ENCODE measurements around the gene XPC. TPM values are rescaled to one million over a fixed set of nuclear protein-coding genes. Genes with fewer than 3 reads are reported as not detected.

The XPC gene
- total and polyA plus RNA-seq, 2 of the 8 experiments (the other 6 are each of a cell fraction or from before 2014, with no cell fraction given), result 8.8 to 27.3 TPM

DNA sequence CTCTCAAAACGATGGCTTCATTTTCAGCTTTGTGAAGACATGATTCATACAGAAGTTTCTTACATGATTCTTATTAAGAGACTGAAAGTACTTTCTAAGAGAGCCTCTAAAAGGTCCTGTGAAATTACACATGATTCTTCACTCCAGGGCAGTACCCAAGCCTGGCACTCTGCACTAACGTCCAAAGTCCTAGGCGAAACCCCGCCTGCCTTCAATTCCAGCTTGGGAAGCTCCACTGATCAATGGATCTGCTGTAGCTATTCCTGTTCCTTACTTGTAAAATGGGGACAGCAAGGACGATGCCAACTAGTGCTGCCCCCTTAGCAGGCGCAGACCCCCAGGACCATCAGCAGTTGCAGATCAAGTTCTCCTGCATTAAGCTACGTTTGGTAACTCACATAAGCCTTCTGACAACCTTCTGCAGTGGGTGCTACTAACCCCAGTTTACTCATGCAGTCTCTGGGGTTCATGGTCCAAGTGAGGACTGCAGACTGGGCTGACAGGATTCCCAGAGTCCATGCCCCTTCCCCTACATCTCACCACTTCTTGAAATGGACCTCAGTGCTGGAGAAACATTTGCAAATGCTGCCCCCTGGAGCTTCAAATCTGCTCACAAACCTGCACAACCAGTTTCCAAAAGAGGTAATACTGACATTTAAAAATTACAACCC lies 64.3 kb downstream of the XPC start:
- Histone ChIP-seq H3K4me2 (ENCODE audit: insufficient read depth in 1 of 2, low read depth in 2 of 2, low read length in 2 of 2) (no peak overlapping the region), H3K9me3 (ENCODE audit: insufficient read depth in 2 of 2, low read depth in 1 of 2, low read length in 1 of 2) (no peaks in the 10 kb centered on the region), H2BK20ac (ENCODE audit: low read length) (no peak overlapping the region), H3K18ac (ENCODE audit: extremely low read depth, low read length) (no peak overlapping the region), H2AK5ac (ENCODE audit: low read depth, low read length) (no peak overlapping the region), H3K4ac (replicated peaks; ENCODE audit: insufficient read length, low read depth, low read length) (no peak overlapping the region), H3K14ac (ENCODE audit: insufficient read length) (no peak overlapping the region), H2BK120ac (replicated peaks; ENCODE audit: low read depth, low read length) (no peak overlapping the region), H2BK12ac (ENCODE audit: low read depth, low read length) (no peak overlapping the region), H2BK15ac (ENCODE audit: low read length) (no peak overlapping the region), H2BK5ac (ENCODE audit: low read depth, low read length) (no peak overlapping the region), H3K4me3 (ENCODE audit: extremely low read depth in 1 of 4, insufficient read depth in 2 of 4, low read depth in 3 of 4, low read length in 4 of 4) (no peak overlapping the region), H2AFZ (ENCODE audit: low read length) (no peak overlapping the region), H4K91ac (replicated peaks; ENCODE audit: insufficient read length, low read length) (no peak overlapping the region), H3K79me1 (ENCODE audit: low read depth, low read length) (peaks cover 3% of the 10 kb centered on the region; the same call in 1 of the 2 replicates), H3K36me3 (ENCODE audit: control insufficient read depth in 2 of 4, insufficient read depth in 4 of 4, low read length in 3 of 4) (peaks cover 3 to 30% (median 20%) of the 10 kb centered on the region in 4 experiments; a peak in 6 of 8 replicates), H4K5ac (ENCODE audit: insufficient read length, low read depth, low read length) (no peak overlapping the region), H3K56ac (replicated peaks; ENCODE audit: insufficient read length, low read depth, low read length) (no peak overlapping the region), H3K79me2 (ENCODE audit: control insufficient read depth in 1 of 2, insufficient read depth in 2 of 2, low read length in 2 of 2) (peaks cover 0 to 5% of the 10 kb centered on the region in 2 experiments; a peak in 1 of 4 replicates), H4K8ac (ENCODE audit: extremely low read depth, insufficient read depth, low read length) (no peak overlapping the region), H3K27ac (ENCODE audit: low read depth, low read length) (no peak overlapping the region), H3K27me3 (replicated peaks in 1 of 4; ENCODE audit: control insufficient read depth in 3 of 4, extremely low read depth in 1 of 4, insufficient read depth in 3 of 4, low read length in 3 of 4) (no peaks in the 10 kb centered on the region), H3K9ac (replicated peaks in 1 of 4; ENCODE audit: extremely low read depth in 1 of 4, low read depth in 3 of 4, low read length in 3 of 4) (no peak overlapping the region), H3K23ac (ENCODE audit: insufficient read length) (no peak overlapping the region), H3K23me2 (ENCODE audit: low read depth, low read length) (no peaks in the 10 kb centered on the region), H4K20me1 (replicated peaks in 1 of 2; ENCODE audit: control insufficient read depth in 1 of 2, insufficient read depth in 2 of 2, low read length in 2 of 2) (peaks cover 0 to 2% of the 10 kb centered on the region in 2 experiments), H3K4me1 (replicated peaks in 1 of 4; ENCODE audit: control insufficient read depth in 3 of 4, insufficient read depth in 4 of 4, low read length in 3 of 4) (no peaks in the 10 kb centered on the region)
- ChIA-PET POLR2A (ENCODE audit: partially characterized antibody) (interaction anchor here (1.0 to 3.1 kb wide), 2 partner anchors 10 to 218 kb away, joined by 4 to 14 read pairs; partner anchors contain the start of genes CHCHD4 and TMEM43), CTCF (ENCODE audit: partially characterized antibody) (interaction anchor here (0.6 to 10.2 kb wide), 20 partner anchors 8 to 228 kb away, joined by 3 to 123 read pairs (median 6); partner anchors contain the start of genes CHCHD4 and TMEM43)
- TF ChIP-seq, protein P1, sequence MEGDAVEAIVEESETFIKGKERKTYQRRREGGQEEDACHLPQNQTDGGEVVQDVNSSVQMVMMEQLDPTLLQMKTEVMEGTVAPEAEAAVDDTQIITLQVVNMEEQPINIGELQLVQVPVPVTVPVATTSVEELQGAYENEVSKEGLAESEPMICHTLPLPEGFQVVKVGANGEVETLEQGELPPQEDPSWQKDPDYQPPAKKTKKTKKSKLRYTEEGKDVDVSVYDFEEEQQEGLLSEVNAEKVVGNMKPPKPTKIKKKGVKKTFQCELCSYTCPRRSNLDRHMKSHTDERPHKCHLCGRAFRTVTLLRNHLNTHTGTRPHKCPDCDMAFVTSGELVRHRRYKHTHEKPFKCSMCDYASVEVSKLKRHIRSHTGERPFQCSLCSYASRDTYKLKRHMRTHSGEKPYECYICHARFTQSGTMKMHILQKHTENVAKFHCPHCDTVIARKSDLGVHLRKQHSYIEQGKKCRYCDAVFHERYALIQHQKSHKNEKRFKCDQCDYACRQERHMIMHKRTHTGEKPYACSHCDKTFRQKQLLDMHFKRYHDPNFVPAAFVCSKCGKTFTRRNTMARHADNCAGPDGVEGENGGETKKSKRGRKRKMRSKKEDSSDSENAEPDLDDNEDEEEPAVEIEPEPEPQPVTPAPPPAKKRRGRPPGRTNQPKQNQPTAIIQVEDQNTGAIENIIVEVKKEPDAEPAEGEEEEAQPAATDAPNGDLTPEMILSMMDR (IDR thresholded peaks at IDR 0.05; ENCODE audit: control extremely low read depth in 1 of 3, insufficient read depth in 1 of 3, low read depth in 1 of 3, low read length in 3 of 3), result peak in 2 of 3 experiments; percentile 31 to 45; a peak in 3 of 4 replicates
- TF ChIP-seq SIX5 (IDR thresholded peaks at IDR 0.05; ENCODE audit: low read depth, low read length) (no peak), CHD1 (IDR thresholded peaks at IDR 0.05; ENCODE audit: low read depth, low read length) (no peak), POU5F1 (IDR thresholded peaks at IDR 0.05; ENCODE audit: low read depth, low read length) (no peak), RAD21 (IDR thresholded peaks at IDR 0.05 in 1 of 2, conservative IDR thresholded peaks at IDR 0.05 in 1 of 2; ENCODE audit: low read depth in 2 of 2, low read length in 2 of 2) (peak; percentile 58 to 75)
- no peak for FAIRE-seq
- 85% methylated on average over 7 of the region's 7 CpGs; no CpG with 5 or more reads in 1 of the 2 experiments for WGBS, 2 experiments (ENCODE audit: extremely low coverage in 1 of 2, insufficient coverage in 1 of 2, insufficient read length in 1 of 2, insufficient replicate concordance in 2 of 2, low coverage in 1 of 2, low lambda C conversion rate in 2 of 2, missing lambda C conversion rate in 1 of 2)
- peak in 1 of 2 experiments; percentile 41 for DNase-seq (ENCODE audit: low read depth in 1 of 2, low spot score in 2 of 2)

Measured in H1 (cell line).